ENCODE data around the gene NDUFAF7.
A peak's percentile ranks its signal among the peaks of the same experiment; 100 is the strongest.
"Not testable (repeated sequence)": the region's sequence is repeated elsewhere in the genome, so short reads cannot be mapped to it uniquely, and the experiment has no call there.

The NDUFAF7 gene

DNA sequence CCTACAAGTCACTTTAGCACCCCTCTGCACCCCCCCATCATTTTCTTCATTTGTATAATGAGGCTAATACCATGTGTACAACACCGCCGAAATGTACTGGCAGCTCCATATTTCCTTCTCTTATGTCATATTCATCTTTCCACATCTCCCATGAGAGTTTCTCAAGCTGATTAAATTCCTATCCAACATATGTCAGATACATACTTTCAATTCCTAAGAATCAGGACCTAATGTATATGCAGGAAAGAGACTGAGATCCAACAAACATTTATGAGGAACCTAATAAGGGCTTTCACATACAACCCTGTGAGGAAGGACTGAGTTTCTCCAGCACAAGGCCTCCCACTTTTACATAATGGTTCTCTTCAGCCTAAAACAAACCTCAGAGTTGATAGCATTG, 51.3 kb downstream of the NDUFAF7 start:
- no peak for DNase-seq (ENCODE audit: low read depth)

DNA sequence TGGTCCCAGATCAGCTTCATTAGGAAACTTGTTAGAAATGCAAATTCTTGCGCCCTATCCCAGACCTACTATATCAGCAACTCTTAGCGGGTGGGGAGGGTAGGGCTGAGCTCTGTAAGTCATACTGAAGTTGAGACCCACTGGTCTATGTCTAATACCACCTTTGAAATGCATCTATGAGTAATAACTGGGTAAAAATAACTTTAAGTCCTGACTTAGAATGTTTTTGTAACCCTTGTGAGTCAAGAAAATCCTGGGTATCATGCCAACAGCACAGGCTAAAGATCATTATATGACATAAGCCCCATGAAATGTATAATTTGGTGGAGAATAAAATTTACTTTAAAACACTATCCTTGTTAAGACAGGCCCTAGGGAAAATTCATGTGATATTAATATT, 51.7 kb downstream of the NDUFAF7 start:
- DNase-seq (ENCODE audit: low read depth) = peak; percentile 92

DNA sequence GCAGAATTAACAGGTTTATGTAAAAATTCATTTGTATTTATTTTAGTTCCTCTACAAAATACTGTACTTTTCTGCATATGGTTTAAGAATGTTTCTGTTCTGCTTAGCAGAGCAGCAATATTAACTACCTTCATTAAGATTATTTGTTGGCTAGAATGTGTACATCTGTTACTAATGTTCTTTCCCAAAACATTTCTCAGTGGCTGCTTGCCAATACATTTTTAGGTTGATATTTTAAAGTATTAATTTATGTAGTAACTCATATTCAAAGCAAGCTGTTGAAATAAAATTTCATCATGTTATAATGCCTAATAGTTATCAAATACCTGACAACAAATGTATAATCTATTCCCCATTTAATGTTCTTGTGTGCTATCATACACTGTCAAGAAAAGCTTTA, 52.9 kb downstream of the NDUFAF7 start:
- no peak for DNase-seq (ENCODE audit: low read depth)

DNA sequence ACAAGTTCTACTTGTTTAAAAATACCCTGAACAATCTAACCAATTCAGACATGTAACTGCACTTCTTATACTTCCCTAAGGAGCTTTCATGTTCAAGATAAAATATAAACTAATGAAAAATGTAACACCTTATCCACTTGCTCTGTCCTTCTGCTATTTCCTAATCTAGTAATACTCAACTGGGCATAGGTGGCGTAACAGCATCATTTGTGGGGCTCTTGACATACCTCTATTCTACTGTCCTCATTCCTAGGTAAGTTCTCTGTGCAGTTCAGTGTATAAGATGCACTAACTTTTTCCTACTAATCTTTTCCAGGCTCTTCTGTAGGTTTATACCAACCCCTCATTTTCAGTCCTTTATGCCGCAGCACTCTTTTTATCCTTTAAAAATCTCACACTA, 56.5 kb downstream of the NDUFAF7 start:
- no peak for DNase-seq (ENCODE audit: low read depth)

DNA sequence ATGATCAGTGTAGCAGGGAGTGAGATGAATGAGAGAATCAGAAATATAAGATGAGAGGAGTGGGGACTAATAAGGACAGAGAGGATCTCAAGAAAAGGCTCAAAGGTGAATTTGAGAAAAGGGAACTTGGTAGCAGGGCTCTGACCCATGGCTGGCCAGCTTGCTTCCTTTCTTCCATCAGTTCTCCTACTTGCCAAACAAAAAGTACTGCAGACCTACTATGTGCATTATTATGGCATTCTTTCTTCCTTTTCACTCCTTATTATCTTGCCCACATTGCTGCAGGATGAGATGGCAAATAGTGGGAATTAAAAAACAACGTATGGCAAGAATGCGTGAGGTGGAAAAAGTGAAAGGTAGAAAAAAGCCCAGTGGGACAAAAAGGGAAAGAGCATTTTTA, 60.2 kb downstream of the NDUFAF7 start:
- DNase-seq (ENCODE audit: low read depth) = no peak

DNA sequence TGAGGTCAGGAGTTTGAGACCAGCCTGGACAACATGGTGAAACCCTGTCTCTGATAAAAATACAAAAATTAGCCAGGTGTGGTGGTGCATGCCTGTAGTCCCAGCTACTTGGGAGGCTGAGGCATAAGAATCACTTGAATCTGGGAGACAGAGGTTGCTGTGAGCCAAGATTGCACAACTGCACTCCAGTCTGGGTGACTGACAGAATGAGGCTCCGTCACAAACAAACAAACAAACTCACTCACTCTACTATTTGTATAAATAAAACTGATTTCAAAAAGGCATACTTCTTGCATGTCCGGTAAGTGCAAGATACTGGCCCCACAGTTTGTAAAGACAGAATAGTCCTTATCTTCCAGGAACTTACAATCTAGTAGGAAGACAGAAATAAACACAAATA, 63.4 kb downstream of the NDUFAF7 start:
- not testable (repeated sequence) for DNase-seq (ENCODE audit: low read depth)

DNA sequence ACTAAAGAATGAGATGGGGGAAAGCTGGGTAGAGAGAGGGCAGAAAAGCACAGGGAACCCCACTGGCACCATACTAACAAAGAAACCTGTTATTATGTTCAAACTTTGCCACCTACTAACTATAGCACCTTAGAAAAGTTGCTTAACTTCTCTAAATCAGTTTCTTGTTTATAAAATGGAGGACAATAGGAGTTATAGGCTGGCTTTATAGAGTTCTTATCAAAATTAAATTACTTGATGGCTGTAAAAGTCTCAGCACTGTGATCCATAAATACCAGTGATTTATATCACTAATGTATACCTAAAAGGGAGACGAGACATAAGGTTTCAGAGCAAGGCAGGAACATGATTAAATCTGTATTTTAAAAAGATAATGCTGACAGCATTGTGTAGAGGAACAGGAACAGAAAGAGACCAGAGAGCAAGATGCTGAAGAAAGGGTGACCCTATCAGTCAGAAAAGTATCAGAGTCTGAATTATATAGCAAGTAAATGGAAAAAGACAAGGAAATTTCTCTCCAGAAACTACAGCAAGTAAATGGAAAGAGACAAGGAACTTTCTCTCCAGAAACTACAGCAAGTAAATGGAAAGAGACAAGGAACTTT, 64.1 kb downstream of the NDUFAF7 start:
- no peak for DNase-seq (ENCODE audit: low read depth)

DNA sequence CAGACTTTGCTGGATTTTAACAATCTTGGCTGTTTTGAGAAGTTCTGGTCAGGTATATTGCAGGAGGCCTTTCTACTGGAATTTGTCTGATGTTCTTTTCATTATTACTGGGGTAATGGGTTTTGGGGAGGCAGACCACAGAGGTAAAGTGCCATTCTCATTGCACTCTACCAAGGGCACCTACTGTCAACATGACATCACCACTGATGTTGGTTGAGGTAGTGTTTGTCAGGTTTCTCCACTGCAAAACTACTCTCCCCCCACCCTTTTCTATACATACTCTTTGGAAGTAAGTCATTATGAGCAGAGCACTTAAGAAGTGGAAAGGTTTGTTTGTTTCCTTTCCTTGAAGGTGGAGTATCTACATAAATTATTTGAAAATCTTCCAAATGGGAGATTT, 66.2 kb downstream of the NDUFAF7 start:
- no peak for DNase-seq (ENCODE audit: low read depth)
